CD4-positive, alpha-beta memory T cell (primary cell): ENCODE results near the gene ME3. TPM values are rescaled to one million over a fixed set of nuclear protein-coding genes. Genes with fewer than 3 reads are reported as not detected.

ENCODE experiments used
- CTCF ChIA-PET: fragments of 350-600 bp; sonication (Branson Sonifier 250); formaldehyde crosslinking; loops from one replicate; lab custom pipeline; 2021; ENCODE audit warnings: inconsistent platforms; ENCODE audit not compliant: partially characterized antibody; lab: Charles Lee
- POLR2A ChIA-PET: fragments of 350-600 bp; sonication (Branson Sonifier 250); formaldehyde crosslinking; loops from one replicate; lab custom pipeline; 2021; ENCODE audit not compliant: partially characterized antibody; lab: Charles Lee
- DNase-seq, 5 donors: peaks; one replicate each; pipeline versions ENCODE4 v3.0.0 to v3.0.0-alpha.2; 2020 to 2022; ENCODE audit warnings: mixed read lengths in 1 of 5
- H3K27ac ChIP-seq: one replicate; pipeline ENCODE4 v1.7.0; 2013; ENCODE audit warnings: low read depth, low read length
- H3K27me3 ChIP-seq: 2 replicates; pipeline ENCODE4 v1.7.0; 2013; ENCODE audit warnings: mild to moderate bottlenecking, low read length, moderate library complexity; ENCODE audit not compliant: insufficient read depth
- H3K36me3 ChIP-seq: 2 replicates; pipeline ENCODE4 v1.7.0; 2013; ENCODE audit warnings: mild to moderate bottlenecking, low read length, moderate library complexity; ENCODE audit not compliant: insufficient read depth
- H3K4me1 ChIP-seq: 2 replicates; pipeline ENCODE4 v1.7.0; 2013; ENCODE audit warnings: mild to moderate bottlenecking, low read length, moderate library complexity; ENCODE audit not compliant: insufficient read depth
- H3K4me3 ChIP-seq, 2 donors: one replicate each; pipeline ENCODE4 v1.7.0; 2013; ENCODE audit warnings: low read length in 2 of 2, mild to moderate bottlenecking in 1 of 2
- H3K9me3 ChIP-seq, 2 donors: one replicate each; pipeline ENCODE4 v1.7.0; 2013; ENCODE audit warnings: low read length in 2 of 2, control low read depth in 1 of 2; ENCODE audit not compliant: control insufficient read depth in 1 of 2
- H3K27ac Mint-ChIP-seq, 7 donors: one replicate each; pipeline ENCODE4 v1.8.0; 2020 to 2021; ENCODE audit warnings: mixed read lengths in 7 of 7, mild to moderate bottlenecking in 6 of 7, inconsistent platforms in 3 of 7, moderate library complexity in 3 of 7
- H3K27me3 Mint-ChIP-seq, 2 donors: one replicate each; pipeline ENCODE4 v1.8.0; 2020 to 2021; ENCODE audit warnings: mixed read lengths in 2 of 2
- H3K36me3 Mint-ChIP-seq, 2 donors: one replicate each; pipeline ENCODE4 v1.8.0; 2020 to 2021; ENCODE audit warnings: mixed read lengths in 2 of 2, inconsistent platforms in 1 of 2, mild to moderate bottlenecking in 1 of 2
- H3K4me1 Mint-ChIP-seq, 4 donors: one replicate each; pipeline ENCODE4 v1.8.0; 2020 to 2021; ENCODE audit warnings: mixed read lengths in 4 of 4, mild to moderate bottlenecking in 1 of 4
- H3K4me3 Mint-ChIP-seq, 8 donors: one replicate each; pipeline ENCODE4 v1.8.0; 2020 to 2021; ENCODE audit warnings: mixed read lengths in 8 of 8, mild to moderate bottlenecking in 7 of 8, moderate library complexity in 6 of 8, inconsistent platforms in 3 of 8
- H3K9me3 Mint-ChIP-seq, 8 donors: one replicate each; pipeline ENCODE4 v1.8.0; 2020 to 2021; ENCODE audit warnings: mixed read lengths in 8 of 8, mild to moderate bottlenecking in 5 of 8, inconsistent platforms in 3 of 8, moderate library complexity in 1 of 8
- intact Hi-C: fragments of 100-400 bp; cut with micrococcal nuclease; formaldehyde crosslinking; loops from one replicate; pipeline ENCODE4 v1.15.1; 2023
- polyA plus RNA-seq, 2 donors: library from polyadenylated mRNA; unstranded; fragments of 300-500 nt; fragmentation: Illumina TruSeq; gene quantifications; one replicate each; pipeline ENCODE4 v1.2.3, GENCODE V29; 2021
- total RNA-seq, 2 experiments: library from RNA; stranded (reverse); gene quantifications; one replicate each; pipeline ENCODE4 v1.2.3, GENCODE V29; 2021

Gene ME3
- total and polyA plus RNA-seq, 4 experiments from 2014 or later: 0.15 to 1.9 (median 1.3) TPM; not detected in 1

- Mint-ChIP-seq H3K4me3 (no peak overlapping the region), H3K36me3 (no peaks in the 10 kb centered on the region), H3K27me3 (no peaks in the 10 kb centered on the region), H3K4me1 (peaks cover 1 to 7% (median 5%) of the 10 kb centered on the region in 4 donors), H3K9me3 (no peaks in the 10 kb centered on the region), H3K27ac (no peak overlapping the region)
- no peaks in the 10 kb centered on the region for H3K36me3 ChIP-seq
- CTCF ChIA-PET: interaction anchor here (1.0 kb wide), 1 partner anchor 9 kb away, joined by 3 read pairs; no protein-coding TSS in a partner anchor
- intact Hi-C loops: no loop called here
- no peak overlapping the region for H3K4me3 ChIP-seq
- H3K4me1 ChIP-seq: no peaks in the 10 kb centered on the region
- H3K9me3 ChIP-seq: no peaks in the 10 kb centered on the region
- DNase-seq: no peak
- H3K27me3 ChIP-seq: no peaks in the 10 kb centered on the region
- POLR2A ChIA-PET: no interaction called here
- no peak overlapping the region for H3K27ac ChIP-seq
Observed at GRCh38 chr11:86453290-86454030, 219.0 kb downstream of the ME3 start.

- Histone ChIP-seq H3K9me3 (no peaks in the 10 kb centered on the region), H3K36me3 (no peaks in the 10 kb centered on the region), H3K27me3 (no peaks in the 10 kb centered on the region), H3K4me3 (no peak overlapping the region), H3K27ac (no peak overlapping the region), H3K4me1 (no peaks in the 10 kb centered on the region)
- Mint-ChIP-seq H3K4me1 (peaks cover 0 to 5% (median 2%) of the 10 kb centered on the region in 4 donors), H3K36me3 (no peaks in the 10 kb centered on the region), H3K4me3 (no peak overlapping the region), H3K27ac (no peak overlapping the region), H3K27me3 (no peaks in the 10 kb centered on the region), H3K9me3 (no peaks in the 10 kb centered on the region)
- ChIA-PET CTCF (interaction anchor here (1.2 to 1.4 kb wide), 2 partner anchors 8 to 12 kb away, joined by 3 read pairs; no protein-coding TSS in a partner anchor), POLR2A (interaction anchor here (0.9 kb wide), 1 partner anchor 9 kb away, joined by 3 read pairs; no protein-coding TSS in a partner anchor)
- intact Hi-C loops: no loop called here
- no peak for DNase-seq
Observed at GRCh38 chr11:86449993-86450629, 222.3 kb downstream of the ME3 start.

- H3K27me3 Mint-ChIP-seq: peaks cover 0 to 1% of the 10 kb centered on the region in 2 donors
- Histone ChIP-seq H3K4me3 (no peak overlapping the region), H3K27me3 (no peaks in the 10 kb centered on the region), H3K9me3 (no peaks in the 10 kb centered on the region), H3K36me3 (no peaks in the 10 kb centered on the region), H3K4me1 (no peaks in the 10 kb centered on the region), H3K27ac (no peak overlapping the region)
- H3K4me3 Mint-ChIP-seq: no peak overlapping the region
- DNase-seq: no peak
- H3K36me3 Mint-ChIP-seq: peaks cover 0 to 4% of the 10 kb centered on the region in 2 donors
- no peaks in the 10 kb centered on the region for H3K9me3 Mint-ChIP-seq
- intact Hi-C loops: no loop called here
- ChIA-PET CTCF (interaction anchor here (0.7 to 1.4 kb wide), 4 partner anchors 9 to 372 kb away, joined by 3 to 6 read pairs (median 3); no protein-coding TSS in a partner anchor), POLR2A (no interaction called here)
- H3K4me1 Mint-ChIP-seq: peaks cover 0 to 5% (median 2%) of the 10 kb centered on the region in 4 donors
- no peak overlapping the region for H3K27ac Mint-ChIP-seq
Observed at GRCh38 chr11:86447763-86448480, 224.5 kb downstream of the ME3 start.

GRCh38 chr11:86446924-86447285, 225.5 kb downstream of the ME3 start:
- CTCF ChIA-PET: interaction anchor here (3.0 kb wide), 1 partner anchor 9 kb away, joined by 15 read pairs; no protein-coding TSS in a partner anchor
- Mint-ChIP-seq H3K4me1 (peaks cover 0 to 5% (median 2%) of the 10 kb centered on the region in 4 donors), H3K9me3 (no peaks in the 10 kb centered on the region), H3K27ac (no peak overlapping the region), H3K27me3 (peaks cover 0 to 1% of the 10 kb centered on the region in 2 donors), H3K4me3 (no peak overlapping the region), H3K36me3 (peaks cover 0 to 4% of the 10 kb centered on the region in 2 donors)
- Histone ChIP-seq H3K27ac (no peak overlapping the region), H3K36me3 (no peaks in the 10 kb centered on the region), H3K4me3 (no peak overlapping the region), H3K4me1 (no peaks in the 10 kb centered on the region), H3K27me3 (no peaks in the 10 kb centered on the region), H3K9me3 (no peaks in the 10 kb centered on the region)
- POLR2A ChIA-PET: no interaction called here
- intact Hi-C loops: no loop called here
- DNase-seq: no peak

DNA sequence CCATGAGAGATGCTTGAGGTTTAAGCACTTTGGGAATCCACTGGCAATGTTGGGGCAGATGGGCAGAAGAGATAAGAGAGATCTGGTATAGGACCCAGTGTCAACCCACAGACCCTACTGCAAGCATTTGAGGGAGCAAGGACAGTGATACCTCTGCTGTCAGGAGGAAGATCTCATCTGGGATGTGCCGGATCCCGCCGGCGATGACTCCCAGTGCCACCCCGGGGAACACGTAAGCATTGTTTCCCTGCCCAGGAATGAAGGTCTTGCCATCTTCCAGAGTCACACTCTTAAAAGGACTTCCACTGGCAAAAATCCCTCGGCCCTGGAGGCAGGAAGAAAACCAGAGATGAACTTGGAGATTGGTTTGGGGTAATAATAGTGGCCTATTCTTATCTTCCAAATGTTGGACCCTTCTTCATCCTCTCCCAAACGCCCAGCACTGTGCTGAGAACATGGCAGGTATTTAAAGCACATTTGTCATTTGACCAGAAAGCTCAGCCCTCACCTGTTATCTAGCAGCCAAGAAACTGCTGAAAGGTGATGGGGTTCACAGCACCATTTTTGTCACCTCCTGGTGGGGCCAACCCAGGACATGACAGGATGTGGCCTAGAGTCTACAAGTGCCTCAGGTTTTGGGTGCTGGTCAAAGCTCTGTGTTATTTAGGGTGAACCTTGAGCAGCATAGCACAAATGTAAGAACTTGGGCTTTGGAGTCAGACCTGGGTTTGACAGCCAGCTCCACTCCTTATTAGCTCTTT, 226.1 kb downstream of the ME3 start:
- Histone ChIP-seq H3K4me1 (no peaks in the 10 kb centered on the region), H3K36me3 (no peaks in the 10 kb centered on the region), H3K9me3 (no peaks in the 10 kb centered on the region), H3K27ac (no peak overlapping the region), H3K4me3 (no peak overlapping the region), H3K27me3 (no peaks in the 10 kb centered on the region)
- intact Hi-C loops: no loop called here
- H3K4me1 Mint-ChIP-seq: peaks cover 0 to 5% (median 2%) of the 10 kb centered on the region in 4 donors
- no peak overlapping the region for H3K27ac Mint-ChIP-seq
- H3K9me3 Mint-ChIP-seq: no peaks in the 10 kb centered on the region
- CTCF ChIA-PET: interaction anchor here (3.0 kb wide), 1 partner anchor 10 kb away, joined by 15 read pairs; no protein-coding TSS in a partner anchor
- H3K27me3 Mint-ChIP-seq: peaks cover 0 to 1% of the 10 kb centered on the region in 2 donors
- H3K36me3 Mint-ChIP-seq: peaks cover 0 to 4% of the 10 kb centered on the region in 2 donors
- H3K4me3 Mint-ChIP-seq: no peak overlapping the region
- POLR2A ChIA-PET: no interaction called here
- DNase-seq: no peak

- Mint-ChIP-seq H3K27me3 (peaks cover 0 to 1% of the 10 kb centered on the region in 2 donors), H3K36me3 (peaks cover 0 to 4% of the 10 kb centered on the region in 2 donors), H3K4me3 (no peak overlapping the region), H3K27ac (no peak overlapping the region), H3K4me1 (peaks cover 0 to 5% (median 2%) of the 10 kb centered on the region in 4 donors), H3K9me3 (no peaks in the 10 kb centered on the region)
- Histone ChIP-seq H3K4me1 (no peaks in the 10 kb centered on the region), H3K27ac (no peak overlapping the region), H3K9me3 (no peaks in the 10 kb centered on the region), H3K27me3 (no peaks in the 10 kb centered on the region), H3K36me3 (no peaks in the 10 kb centered on the region), H3K4me3 (no peak overlapping the region)
- DNase-seq: no peak
- CTCF ChIA-PET: interaction anchor here (1.1 to 3.0 kb wide), 2 partner anchors 9 to 11 kb away, joined by 3 to 15 read pairs; no protein-coding TSS in a partner anchor
- POLR2A ChIA-PET: no interaction called here
- intact Hi-C loops: no loop called here
Observed at GRCh38 chr11:86444981-86445380, 227.4 kb downstream of the ME3 start.
